NCI-H146 treated with DMSO at 0.1 percent for 48 hours (cell line): ENCODE results near the gene TESMIN.
A peak's percentile ranks its signal among the peaks of the same experiment; 100 is the strongest.

Source experiments
- DNase-seq: peaks from one replicate; lab custom pipeline; 2025; ENCODE audit not compliant: unreplicated experiment; lab: John Stamatoyannopoulos, UW

TESMIN gene

GRCh38 chr11:68711114-68711513 is 40.2 kb downstream of the TESMIN start:
- DNase-seq, result no peak

- DNase-seq, result no peak
Observed at GRCh38 chr11:68710409-68710808, 40.9 kb downstream of the TESMIN start.

GRCh38 chr11:68709062-68709461 is 42.3 kb downstream of the TESMIN start:
- no peak for DNase-seq

- no peak for DNase-seq
Observed at GRCh38 chr11:68707527-68707926, 43.8 kb downstream of the TESMIN start.

- DNase-seq, result peak; percentile 26
Observed at GRCh38 chr11:68704887-68705286, 46.4 kb downstream of the TESMIN start.

GRCh38 chr11:68698993-68699392 is 52.3 kb downstream of the TESMIN start:
- DNase-seq, result no peak

- no peak for DNase-seq
Observed at GRCh38 chr11:68695531-68695930, 55.8 kb downstream of the TESMIN start.

- no peak for DNase-seq
Observed at GRCh38 chr11:68694431-68695297, 56.7 kb downstream of the TESMIN start.

GRCh38 chr11:68693484-68693882 is 57.8 kb downstream of the TESMIN start:
- DNase-seq, result no peak

GRCh38 chr11:68692871-68693483 is 58.3 kb downstream of the TESMIN start:
- no peak for DNase-seq

GRCh38 chr11:68692115-68692514 is 59.2 kb downstream of the TESMIN start:
- no peak for DNase-seq

GRCh38 chr11:68691402-68691784 is 59.9 kb downstream of the TESMIN start:
- no peak for DNase-seq

- DNase-seq, result no peak
Observed at GRCh38 chr11:68690671-68691401, 60.5 kb downstream of the TESMIN start.

GRCh38 chr11:68689737-68690625 is 61.3 kb downstream of the TESMIN start:
- no peak for DNase-seq

GRCh38 chr11:68688881-68689280 is 62.4 kb downstream of the TESMIN start:
- DNase-seq, result no peak

- no peak for DNase-seq
Observed at GRCh38 chr11:68687986-68688385, 63.3 kb downstream of the TESMIN start.

- no peak for DNase-seq
Observed at GRCh38 chr11:68687311-68687710, 64.0 kb downstream of the TESMIN start.

GRCh38 chr11:68686486-68686885 is 64.8 kb downstream of the TESMIN start:
- no peak for DNase-seq

- no peak for DNase-seq
Observed at GRCh38 chr11:68685656-68686380, 65.5 kb downstream of the TESMIN start.
